HG03159 (cell line): ENCODE data around the gene VWA2.

Experiments
- ATAC-seq: cut with Tn5 transposase; IDR thresholded peaks from one replicate; pipeline ENCODE4 v1.9.1; 2021; ENCODE audit warnings: mild to moderate bottlenecking, moderate library complexity; ENCODE audit not compliant: unreplicated experiment

VWA2 gene

GRCh38 chr10:114337510-114338462, 98.7 kb downstream of the VWA2 start:
- ATAC-seq, result no peak

GRCh38 chr10:114340816-114341215, 101.8 kb downstream of the VWA2 start:
- no peak for ATAC-seq
